GM18519 (cell line): ENCODE data around the gene RSPH9.

Source experiments
- ATAC-seq: cut with Tn5 transposase; IDR thresholded peaks from one replicate; pipeline ENCODE4 v1.9.1; 2021; ENCODE audit warnings: mild to moderate bottlenecking, moderate library complexity; ENCODE audit not compliant: unreplicated experiment, low FRiP score

Gene RSPH9

DNA sequence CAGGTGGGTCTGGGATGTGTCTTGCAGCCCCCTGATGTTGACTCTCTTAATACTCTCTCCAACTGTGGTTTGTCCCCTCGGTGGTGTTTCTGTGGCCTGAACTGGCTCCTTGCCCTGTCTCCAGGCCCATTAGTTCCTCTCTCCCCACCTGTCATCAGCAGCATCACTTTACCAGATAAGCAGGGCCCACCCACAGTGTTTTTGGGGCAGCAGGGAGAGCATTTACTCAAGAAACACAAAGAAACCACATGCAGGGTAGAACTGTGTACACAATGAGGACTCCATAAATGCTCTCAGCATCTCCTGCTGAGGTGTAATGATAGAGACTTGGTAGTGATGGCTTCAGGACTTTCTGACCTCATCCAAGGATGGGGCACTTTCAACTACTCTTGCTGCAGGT lies 62.9 kb downstream of the RSPH9 start:
- ATAC-seq, result no peak

DNA sequence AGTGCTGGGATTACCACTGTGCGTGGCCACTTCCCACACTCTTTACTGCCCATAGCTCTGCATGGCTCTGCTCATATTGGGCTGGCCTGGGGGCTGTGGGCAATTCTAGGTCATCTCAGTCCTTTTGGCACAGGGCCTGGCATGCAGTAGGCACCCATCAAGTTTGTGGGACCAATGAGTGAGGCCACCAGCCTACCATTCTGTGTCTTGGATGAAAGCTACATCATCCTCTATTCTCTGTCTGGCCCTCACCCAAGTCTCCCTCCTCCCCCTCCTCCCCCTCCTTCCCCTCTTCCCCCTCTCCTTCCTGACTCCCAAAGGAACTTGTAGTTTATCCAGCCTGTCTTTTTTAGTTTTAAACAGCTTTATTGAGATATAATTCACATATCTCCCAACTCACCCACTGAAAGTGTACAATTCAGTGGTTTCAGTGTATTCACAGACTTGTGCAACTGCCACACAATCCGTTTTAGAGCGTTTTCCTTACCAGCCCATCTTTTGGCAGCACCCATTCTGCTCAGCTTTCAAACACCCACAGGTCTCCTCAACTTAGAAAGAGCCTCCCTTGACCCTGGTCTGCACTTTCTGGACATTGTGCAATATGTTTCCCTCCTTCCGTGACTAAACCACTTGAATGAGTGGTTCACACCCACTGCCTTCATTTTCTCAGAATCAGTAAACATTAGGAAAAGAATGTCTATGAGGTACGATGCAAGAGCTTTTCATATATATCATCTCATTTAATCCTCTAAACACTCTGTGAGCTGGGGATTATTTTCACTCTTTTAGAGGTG lies 64.2 kb downstream of the RSPH9 start:
- ATAC-seq, result no peak

DNA sequence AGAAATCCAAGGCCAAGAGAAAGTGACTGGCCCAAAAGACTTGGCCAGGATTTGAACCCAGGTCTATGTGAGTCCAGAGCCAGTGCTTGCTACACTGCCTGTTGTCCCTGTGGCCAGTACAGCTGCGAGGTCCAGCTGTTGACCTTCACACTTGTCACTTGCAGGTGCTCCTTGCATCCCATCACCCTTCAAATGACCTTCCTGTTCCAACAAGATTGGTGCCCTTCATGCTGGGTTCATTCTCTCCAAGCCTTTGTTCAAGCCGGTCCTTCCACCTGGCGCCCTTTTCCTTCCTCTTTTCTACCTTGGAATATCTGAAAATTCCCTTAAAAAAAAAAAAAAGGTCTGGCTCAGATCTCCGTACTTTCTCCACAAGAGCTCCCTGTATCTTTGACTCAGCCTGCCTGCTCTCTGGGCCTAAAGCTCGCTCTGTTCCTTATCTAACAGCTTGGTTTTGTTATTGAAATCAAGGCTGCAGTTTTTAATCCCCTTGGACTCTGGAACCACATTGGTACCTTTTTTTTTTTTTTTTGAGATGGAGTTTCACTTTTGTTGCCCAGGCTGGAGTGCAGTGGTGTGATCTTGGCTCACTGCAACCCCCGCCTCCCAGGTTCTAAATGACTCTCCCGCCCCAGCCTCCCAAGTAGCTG lies 64.9 kb downstream of the RSPH9 start:
- ATAC-seq, result no peak

DNA sequence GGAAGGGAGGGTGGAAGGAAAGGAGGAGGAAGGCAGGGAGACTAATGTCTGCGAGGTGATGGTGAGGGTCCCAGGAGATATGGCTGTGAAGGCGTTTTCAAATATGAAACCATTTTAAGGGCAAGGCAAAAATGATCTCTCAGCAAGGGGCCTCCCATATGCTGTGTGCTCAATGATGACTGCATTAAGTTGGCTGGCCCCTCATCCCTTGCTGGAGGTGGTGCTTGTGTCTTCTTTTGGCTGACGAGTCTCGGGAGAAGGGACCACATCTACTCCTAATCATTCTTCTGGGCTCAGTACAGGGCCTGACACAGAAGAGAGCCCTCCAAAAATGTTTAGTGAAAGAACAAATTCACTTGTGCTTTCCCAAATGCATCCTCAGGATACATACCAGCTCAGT lies 65.7 kb downstream of the RSPH9 start:
- no peak for ATAC-seq

DNA sequence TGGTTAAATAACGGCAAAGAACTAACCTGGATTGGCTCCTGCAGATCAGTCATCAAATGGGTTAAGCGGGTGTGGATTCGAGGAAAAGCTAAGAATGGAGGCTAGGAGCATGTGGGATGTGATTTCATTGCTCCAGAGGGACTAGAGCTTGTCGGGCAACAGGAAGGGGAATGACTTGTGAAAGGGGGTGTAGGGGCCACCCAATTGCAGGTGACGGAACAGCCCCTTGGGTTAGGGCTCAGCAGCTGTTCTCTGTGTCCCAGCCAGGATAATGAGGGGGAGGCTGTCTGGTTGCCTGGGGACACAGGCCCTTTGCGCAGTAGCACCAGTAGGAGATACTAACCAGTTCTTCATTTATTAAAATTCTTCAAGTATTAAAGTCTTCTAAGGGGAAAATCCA lies 67.7 kb downstream of the RSPH9 start:
- ATAC-seq, result no peak

DNA sequence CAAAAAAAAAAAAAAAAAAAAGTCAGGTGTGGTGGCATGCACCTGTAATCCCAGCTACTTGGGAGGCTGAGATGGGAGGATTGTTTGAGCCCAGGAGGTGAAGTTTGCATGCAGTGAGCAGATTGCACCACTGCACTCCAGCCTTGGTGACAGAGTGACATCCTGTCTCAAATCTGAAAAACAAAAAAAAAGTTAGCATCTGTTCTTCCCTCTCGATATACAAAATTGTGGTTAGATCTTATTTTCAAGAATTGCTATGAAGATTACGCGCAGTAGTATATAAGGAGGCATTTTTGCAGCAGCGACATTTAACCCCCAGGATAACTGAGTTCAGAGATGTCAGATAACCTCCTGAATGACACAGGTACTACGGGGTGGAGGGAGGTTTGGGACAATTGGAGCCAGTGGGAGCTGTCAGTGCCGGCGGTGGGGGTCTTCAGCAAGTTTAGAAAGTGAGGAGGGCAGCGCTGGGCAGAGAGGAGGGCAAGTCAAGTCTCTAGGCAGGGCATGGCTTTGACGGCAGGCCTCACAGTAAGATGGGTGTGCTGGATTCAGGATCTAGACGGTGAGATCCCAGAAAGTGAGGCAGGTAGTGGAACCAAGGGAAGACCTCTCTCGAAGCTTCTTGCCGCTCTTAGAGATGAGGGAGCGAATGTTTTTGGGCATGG lies 68.9 kb downstream of the RSPH9 start:
- ATAC-seq, result no peak

DNA sequence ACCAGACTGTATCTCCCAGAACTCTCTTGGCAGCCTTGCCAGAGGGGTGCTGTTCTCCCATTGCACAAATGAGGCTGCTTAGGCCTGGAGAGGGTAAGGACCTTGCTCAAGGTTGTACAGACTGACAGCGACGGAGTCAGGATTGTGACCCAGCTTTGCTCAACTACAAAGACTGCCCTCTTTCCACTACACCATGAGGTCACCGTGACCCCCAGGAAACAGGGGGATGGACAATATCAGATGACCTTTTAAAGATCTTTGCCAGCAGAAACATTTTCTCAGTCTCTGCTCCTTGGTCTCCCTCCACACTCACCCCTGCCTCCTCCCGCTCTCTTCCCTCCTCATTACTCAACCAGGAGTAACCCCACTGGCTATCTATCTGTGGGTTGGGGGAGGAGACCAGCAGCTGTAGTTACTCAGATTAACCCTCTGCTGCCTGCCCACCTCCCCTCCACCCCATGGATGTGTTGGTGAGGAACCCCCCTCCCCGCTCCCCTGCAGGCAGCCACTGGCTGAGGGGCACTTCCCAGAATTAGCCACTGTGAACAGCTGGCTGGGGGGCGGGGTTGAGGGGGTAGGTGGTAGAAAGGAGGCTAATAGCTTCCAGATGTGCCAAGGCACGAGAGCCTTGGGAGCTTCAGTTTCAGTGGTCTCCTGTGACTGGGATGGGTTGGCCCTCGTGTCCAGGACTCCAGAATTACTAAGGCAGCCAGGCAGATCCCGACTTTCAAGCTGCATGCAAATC lies 69.6 kb downstream of the RSPH9 start:
- ATAC-seq, result peak; percentile 4

DNA sequence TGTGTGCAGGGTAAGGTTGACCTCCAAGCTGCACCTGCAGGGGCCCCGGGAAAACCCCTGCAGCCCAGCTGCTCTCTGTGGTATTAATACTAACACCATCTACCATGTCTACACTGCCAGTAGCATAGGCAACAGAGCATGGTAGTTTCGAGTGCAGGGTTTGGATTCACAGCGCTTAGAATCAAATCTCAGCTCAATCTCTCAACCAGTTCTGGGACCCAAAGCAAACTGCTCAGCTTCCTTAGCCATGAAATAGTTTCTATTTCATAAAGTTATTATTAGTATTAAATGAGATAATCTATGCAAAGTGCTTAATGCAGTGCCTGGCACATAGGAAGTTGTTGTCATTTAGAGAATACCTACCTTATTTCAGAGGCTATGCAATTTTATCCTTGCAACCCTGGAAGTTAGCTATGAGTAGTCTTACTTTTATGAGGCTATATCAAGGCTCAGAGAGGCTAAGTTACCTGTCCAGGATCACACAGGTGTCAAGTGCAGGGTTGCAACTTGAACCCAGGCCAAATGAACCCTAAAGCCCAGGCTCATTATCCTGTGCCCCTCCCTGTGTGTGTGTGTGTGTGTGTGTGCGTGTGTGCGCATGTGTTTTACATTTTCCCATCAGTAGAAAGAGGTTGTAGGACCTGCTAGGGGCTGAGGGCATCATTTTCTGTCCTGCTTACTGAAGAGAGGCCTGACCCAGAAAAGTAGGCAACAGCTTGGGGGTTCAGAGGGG lies 70.4 kb downstream of the RSPH9 start:
- peak; percentile 82 for ATAC-seq

DNA sequence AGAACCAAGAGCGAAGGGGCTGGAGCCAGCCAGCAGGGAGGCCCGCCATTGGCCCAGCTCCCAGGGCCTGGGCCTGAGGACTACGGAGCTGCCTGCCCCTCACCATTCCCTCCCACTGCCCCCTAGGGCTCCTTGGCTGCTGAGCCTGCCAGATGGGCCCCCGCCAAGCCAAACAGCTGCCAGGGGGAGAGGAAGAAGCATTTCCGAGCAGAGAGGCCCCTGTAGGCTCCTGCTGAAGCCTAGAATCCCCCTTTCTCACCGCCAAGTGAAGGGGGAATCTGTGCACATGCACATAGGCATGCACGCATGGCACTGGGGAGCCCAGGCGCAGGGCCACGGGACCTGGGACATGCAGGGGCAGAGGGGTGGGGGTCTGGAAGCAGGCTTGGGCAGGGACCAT lies 71.3 kb downstream of the RSPH9 start:
- ATAC-seq, result no peak

DNA sequence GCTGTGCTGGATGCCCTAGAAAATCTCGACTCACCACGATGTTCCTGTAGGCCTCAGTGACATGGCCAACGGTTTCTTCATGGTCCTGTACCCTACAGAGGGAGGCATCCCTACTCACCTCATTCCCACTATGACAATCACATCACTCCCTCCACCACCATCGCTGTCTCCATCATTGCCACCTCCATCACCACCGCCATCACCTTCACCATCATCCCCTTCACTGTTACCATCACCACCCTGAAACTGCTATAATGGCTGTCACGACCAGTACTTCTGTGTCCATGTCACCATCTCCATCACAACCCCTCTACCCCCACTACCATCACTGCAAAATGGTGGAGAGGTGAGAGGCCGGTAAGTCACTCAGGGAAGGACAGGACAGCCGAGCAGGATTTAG lies 72.6 kb downstream of the RSPH9 start:
- no peak for ATAC-seq

DNA sequence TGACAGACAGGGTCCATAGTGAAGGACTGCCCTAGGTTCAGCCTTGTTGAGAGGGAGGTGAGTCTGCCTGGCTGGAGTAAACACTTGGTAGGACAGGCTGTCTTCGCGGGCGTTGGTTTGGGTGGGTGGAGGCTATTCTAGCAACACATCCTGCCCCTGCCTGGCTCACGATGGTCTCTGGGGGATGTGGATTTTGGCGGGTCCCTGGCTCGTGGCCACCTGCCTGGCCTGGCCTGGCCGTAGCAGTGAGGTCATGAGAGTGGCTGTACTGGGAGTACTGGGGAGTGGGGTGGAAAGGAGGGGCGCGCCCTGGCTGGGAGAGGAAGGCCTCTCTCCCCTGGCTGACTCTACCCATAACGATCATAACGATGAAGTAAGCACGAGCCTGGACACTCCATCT lies 73.0 kb downstream of the RSPH9 start:
- no peak for ATAC-seq

DNA sequence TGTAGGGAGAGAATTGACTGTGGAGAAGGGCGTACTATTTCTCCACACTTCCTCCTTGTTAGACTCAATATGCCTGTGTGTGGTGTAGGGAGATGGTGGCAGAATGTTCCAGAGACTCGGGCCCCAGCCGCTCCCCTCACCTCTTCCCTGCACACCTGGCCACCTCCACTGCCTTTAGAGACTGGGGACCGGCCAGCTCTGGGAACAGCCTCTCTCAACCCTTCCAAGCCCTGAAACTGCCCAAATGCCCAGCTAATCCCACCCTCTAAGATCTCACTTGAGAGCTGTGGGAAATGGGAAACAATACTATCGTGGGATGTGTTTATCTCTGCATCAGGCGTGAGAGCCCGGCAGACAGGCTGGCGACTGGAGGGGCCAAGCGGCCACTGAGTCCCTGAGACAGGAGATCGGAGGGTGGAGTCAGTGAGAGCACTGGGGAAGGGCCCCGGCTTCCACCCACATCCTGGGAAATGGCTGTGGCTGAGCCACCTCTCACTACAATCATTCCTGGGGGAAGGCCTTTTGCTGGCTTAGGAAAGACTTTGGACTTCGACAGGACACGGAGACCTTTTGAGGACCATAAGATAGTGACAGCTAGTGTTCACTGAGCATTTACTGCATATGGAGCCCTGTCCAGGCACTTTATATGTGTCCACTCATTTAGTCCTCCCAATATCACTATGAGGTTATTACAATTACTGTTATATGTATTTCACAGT lies 73.7 kb downstream of the RSPH9 start:
- no peak for ATAC-seq

DNA sequence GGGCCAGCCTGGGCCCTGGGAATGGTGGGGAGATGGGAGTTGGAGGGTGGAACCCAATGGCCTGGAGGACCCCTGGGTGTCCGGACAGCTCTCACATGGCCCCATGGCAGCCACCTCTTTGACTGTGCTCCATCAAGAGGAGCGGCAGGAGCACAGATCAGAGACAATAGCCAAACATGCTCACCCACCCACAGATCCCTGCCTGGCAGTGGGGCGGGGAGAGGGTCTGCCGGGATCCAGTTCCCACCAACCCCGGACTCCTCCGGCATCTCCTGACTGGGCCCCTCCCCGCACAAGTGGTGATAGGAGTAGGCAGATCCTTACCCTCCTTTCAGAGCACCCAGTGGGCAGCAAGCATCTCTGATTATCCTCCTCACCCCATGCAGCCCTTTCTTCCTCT lies 74.7 kb downstream of the RSPH9 start:
- no peak for ATAC-seq

DNA sequence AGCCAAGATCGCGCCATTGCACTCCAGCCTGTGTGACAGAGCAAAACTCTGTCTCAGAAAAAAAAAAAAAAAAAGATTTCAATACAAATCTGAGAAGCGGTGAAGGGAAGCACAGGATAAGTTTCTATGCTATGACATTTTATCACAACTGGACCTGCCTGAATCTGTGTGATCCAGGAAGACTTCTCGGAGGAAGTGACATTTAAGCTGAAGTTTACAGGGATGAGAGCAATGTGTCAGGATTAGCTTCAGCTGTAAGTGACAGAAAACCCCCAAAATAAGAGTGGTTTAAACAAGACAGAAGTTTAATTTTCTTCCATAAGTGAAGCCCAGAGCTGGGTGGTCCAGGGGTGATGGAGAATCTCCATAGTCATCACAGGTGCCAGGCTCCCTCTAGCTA lies 76.2 kb downstream of the RSPH9 start:
- ATAC-seq, result no peak
